ENCODE measurements around the gene KCND3.

Gene KCND3

DNA sequence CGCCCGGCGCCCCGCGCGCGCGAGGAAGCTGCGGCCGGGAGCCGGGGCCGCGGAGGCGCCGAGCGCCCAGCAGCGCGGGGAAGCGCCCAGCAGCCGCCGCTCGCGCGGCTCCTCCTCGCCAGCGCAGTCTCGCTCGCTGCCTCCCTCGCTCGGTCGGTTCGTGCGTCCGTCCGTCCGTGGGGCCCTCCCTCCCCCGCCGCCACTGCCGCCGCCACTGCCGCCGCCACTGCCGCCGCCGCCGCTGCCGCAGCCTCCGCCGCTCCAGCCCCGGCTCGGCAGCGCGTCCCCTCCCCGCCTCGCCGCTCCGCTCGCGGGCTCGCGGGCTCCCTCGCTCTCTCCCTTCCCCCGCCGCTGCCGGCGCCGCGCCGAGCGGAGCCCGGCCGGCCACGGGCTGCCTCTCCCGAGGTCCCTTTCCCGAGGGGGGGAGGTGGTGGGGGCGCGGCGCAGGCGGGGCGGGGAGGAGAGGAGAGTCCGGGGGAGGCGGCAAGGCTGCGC lies at the start of gene KCND3:
Gene KCND3, minus strand, starts transcription at position 138 of the 495 bp plus-strand sequence.
- H3K4me3 ChIP-seq (ENCODE audit: low read depth, low read length): peak within 1 kb of the TSS; percentile 40
- no peak for DNase-seq (ENCODE audit: low read depth)

DNA sequence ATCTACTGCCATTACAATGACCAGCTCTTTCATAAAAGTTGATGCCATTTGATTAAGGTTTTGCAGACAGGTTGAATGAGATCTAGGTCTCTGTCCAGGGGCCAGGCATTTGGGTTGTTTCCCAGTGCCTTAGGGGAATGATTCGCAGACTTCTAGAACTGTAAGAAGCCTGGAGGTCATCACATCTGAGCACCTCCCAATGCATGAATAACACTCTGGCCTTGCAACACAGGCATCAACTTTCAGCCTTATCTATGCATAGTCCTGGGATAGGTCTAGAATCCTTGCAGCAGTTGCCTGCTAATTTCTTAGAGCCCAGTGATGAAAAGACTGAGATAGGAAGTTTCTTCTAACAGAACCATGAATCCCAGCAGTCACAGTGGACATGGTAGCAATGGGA lies 44.8 kb upstream of the KCND3 start:
- H3K4me3 ChIP-seq (ENCODE audit: low read depth, low read length): no peak overlapping the region
- no peak for DNase-seq (ENCODE audit: low read depth)

DNA sequence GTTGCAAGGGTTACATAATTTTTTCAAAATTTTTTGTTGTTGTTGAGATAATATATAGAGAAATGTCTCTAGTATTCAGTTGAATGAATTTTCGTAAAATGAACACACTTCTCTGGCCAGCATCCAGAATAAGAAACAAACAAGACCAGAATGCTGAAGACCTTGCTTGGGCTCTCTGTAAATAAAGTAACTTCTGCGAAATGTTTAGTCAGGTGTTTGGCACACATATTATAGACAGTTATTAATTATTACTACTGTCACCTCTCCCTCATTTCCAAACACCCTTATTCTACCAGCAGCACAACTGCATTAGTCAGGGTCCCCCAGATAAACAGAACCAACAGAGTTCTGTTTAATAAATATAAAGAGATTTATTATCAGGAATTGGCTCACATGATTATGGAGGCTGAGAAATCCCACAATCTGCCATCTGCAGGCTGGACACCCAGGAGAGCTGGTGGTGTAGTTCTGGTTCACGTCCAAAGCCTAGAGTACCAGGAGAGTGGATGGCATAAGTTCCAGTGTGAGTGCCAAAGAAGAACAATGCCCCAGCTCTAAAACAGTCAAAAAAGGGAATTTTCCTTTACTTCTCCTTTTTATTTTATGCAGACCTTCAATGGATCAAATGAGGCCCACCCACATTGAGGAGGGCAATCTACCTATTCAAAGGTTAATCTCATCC lies 44.1 kb upstream of the KCND3 start:
- no peak overlapping the region for H3K4me3 ChIP-seq (ENCODE audit: low read depth, low read length)
- no peak for DNase-seq (ENCODE audit: low read depth)

DNA sequence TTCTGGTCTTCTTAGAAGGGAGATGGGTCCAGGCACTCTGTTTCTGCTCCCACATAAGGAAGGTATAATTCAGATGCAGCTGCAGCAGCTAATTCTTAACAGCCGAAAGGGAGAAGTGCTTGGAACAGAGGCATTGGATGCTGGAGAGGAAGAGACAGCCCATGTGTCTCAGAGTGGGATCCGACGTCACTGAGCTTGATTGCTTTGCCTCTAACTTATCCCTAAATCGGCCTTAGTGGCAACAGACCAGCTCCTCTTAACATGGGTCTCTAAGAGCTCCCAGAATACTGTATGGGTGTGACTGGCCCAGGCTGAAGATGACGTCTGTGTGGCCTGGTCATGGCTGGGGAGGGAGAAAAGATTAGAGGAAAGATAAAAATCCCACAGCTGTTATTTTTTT lies 40.7 kb upstream of the KCND3 start:
- no peak for DNase-seq (ENCODE audit: low read depth)
- H3K4me3 ChIP-seq (ENCODE audit: low read depth, low read length): no peak overlapping the region

DNA sequence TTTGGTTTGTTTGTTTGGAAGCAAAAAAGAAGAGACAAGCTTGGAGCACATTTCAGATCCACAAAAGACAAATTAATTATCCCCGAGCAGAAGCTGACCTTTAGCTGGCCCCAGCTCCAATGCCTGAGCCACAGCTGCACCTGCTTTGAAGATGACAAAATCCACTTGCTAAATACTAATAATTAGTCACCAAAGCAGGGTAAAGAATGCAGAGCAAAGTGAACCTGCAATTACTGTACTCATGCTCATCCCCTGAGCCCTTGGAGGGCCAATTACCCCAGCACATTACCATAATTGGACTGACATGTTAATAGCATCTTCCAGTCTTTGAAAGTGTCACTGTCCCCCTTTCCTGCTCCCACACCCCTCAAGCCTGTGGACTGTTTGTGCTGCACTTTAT lies 38.2 kb upstream of the KCND3 start:
- no peak for DNase-seq (ENCODE audit: low read depth)
- no peak overlapping the region for H3K4me3 ChIP-seq (ENCODE audit: low read depth, low read length)

DNA sequence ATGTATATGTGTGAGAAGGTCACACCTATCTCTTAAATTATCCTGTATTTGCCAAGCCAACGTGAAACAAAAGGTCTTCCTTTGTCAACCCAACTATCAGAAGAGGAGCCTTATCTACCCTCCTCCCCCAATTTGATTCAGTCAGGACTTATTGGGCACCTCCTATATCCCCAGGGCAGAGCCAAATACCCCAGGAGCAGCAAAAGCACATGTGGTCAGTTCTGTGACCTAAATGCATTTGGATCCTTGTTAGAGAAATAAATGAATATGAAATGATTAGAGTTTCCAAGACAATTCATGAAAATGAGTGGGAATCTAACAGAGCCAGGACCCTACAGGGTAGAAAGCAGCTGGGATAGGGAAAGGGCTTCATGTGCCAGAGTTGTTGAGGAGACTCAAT lies 37.0 kb upstream of the KCND3 start:
- no peak overlapping the region for H3K4me3 ChIP-seq (ENCODE audit: low read depth, low read length)
- no peak for DNase-seq (ENCODE audit: low read depth)

DNA sequence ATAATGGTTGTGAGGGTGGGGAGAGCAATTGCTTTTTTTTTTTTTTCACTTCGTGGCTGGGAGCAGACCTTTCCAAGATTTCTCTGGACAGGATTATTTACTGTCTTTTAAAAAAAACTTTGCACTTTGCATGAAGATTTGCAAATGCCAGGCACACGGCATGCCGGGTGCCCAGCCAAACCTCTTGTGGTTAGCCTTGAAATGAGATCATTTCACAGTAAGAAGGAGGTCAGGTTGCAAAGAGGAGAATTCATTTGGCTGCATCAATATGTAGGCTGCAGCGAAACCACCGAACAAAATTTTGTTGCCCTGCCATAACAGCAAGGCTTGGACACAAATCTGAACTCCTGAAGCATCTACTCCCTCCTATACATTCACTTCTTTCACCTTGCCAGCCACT lies 36.5 kb upstream of the KCND3 start:
- no peak for DNase-seq (ENCODE audit: low read depth)
- H3K4me3 ChIP-seq (ENCODE audit: low read depth, low read length): no peak overlapping the region

DNA sequence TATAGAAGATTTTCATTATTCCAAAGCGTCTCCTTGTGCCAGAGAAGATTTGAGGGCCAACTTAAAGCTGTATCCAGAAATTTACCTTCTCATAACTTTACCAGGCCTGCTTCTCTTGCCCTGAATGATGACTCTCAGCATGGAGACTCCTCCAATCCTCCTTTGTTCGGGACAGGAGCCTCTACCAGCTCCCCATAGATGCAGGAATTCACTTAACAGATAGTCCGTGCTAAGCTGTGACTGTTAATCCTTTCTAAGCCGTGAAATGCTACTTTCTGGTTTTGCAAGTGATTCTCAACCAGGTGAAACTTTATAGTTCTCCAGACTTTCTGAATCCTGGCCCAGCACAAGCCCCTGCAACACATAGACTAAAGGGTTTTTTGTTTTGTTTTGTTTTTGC lies 31.8 kb upstream of the KCND3 start:
- DNase-seq (ENCODE audit: low read depth): no peak
- H3K4me3 ChIP-seq (ENCODE audit: low read depth, low read length): no peak overlapping the region

DNA sequence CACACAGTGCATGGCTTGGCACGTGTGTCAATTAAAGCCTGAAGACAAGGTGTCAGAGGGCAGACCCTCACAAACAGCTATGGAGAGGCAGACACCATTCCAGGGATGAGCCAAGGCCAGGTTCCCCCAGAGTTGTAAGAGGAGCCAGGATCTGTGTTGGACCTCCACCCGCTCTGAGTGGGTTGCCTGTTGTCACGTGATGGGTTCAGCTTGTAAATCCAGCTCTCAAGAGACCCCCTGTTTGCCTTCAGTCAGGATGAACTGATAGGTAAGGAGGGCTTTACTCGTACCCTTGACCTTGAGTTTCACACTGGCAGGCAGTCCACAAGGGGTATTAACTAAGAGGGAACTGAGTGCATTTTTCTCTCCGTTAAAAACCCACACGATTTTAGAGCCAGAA lies 27.7 kb upstream of the KCND3 start:
- no peak overlapping the region for H3K4me3 ChIP-seq (ENCODE audit: low read depth, low read length)
- no peak for DNase-seq (ENCODE audit: low read depth)

DNA sequence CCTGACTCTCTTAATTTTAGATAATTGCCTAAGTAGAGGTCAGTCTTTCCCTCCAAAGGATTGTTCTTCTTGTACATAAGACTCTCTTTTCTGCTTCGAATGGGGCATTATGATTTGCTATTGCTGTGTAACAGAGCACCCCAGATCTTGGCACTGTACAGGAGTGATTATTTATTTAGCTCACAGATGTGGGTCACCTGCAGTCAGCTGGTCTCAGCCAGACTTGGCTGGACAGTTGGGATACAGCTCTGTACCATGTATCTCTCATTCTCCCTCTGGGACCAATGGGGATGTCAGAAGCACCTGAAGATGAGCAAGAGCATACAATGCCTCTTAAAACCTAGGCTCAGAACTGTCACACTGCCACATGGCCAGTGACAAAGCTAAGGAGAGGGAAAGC lies 23.4 kb upstream of the KCND3 start:
- no peak for DNase-seq (ENCODE audit: low read depth)
- no peak overlapping the region for H3K4me3 ChIP-seq (ENCODE audit: low read depth, low read length)

DNA sequence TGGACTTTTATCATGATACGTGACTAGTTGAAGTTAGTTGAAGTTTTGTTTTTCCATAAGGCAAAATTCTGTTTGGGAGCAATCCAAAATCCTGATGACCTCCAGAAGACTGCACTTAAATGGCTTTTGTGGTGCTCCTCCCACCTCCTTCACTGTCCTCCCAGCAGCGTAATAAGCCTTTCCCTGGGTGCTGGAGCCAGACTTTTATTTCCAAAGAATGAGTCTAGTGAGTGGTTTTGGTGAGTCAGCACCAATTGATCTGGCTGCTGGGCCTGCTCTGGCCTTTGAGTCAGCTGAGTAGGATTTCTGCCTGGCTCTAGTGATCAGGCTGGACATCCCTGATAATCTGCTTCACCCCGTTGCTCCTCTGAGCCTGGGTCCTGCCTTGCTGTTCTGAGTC lies 21.7 kb upstream of the KCND3 start:
- no peak overlapping the region for H3K4me3 ChIP-seq (ENCODE audit: low read depth, low read length)
- DNase-seq (ENCODE audit: low read depth): peak; percentile 2

DNA sequence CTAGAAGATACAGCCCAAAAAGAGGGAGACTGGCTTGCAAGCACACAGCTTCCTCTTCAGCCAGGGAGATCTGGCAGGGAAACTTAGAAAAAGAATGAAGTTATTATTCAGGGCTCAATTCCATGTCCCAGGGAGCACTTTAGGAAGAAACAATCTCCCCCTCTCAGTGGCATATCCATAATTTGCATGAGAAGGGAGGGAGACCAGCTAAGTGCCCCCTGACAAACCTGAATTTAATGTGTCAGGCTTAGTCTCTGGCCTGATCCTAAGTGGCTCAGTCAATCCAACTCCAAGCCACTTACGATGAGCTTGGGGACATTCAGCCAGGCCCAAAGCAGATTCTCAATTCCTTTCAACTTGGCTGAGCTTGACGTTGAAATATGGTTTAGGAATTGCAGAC lies 17.7 kb upstream of the KCND3 start:
- no peak for DNase-seq (ENCODE audit: low read depth)
- H3K4me3 ChIP-seq (ENCODE audit: low read depth, low read length): no peak overlapping the region

DNA sequence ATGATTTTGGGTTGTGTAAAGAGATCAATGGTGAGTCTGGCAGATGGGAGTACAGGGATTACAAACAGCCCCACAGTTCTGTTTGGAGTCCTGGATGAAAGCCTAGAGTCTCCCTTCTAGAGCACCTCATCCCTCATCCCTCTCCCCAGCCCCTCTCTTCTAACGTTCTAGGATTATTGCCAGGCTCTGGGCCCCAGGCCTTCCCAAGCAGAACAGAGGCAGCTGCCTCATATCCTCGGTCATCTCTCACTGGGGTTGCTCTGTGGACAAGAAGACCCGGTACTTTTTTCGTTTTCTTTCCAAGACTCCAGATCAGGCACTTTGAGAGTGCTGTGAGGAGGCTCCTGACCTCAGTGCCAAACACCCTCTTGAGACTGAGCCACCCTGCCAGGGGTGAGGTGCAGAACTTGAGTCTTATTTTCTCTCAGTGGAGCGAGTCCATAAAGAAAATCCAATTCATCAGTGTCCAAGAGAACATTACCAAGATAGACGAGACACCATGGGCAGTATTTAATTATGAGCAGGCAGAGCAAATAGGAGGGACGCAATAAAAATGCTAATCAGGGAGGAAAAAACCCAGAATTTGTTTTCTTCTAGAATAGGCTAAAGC lies 17.1 kb upstream of the KCND3 start:
- no peak overlapping the region for H3K4me3 ChIP-seq (ENCODE audit: low read depth, low read length)
- DNase-seq (ENCODE audit: low read depth): no peak

DNA sequence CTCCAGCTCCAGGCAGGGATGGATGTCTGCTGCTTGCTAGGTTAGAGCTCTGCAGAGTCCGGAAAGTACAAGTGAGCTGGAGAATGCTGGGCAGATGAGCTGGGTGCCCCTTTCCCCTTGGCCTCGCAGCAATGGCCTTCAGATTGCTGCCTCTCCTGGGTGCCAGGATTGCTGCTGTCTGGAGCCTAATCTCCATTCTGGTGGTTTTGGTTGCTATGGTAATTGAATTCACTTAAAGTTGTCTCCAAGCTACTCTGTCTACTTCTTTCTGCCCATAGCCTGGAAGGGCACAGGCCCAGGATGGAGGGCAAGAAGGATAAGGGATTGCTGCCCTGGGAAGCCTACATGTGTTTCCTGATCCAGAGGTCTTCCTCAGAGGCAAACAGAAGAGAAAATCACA lies 14.6 kb upstream of the KCND3 start:
- H3K4me3 ChIP-seq (ENCODE audit: low read depth, low read length): no peak overlapping the region
- DNase-seq (ENCODE audit: low read depth): no peak

DNA sequence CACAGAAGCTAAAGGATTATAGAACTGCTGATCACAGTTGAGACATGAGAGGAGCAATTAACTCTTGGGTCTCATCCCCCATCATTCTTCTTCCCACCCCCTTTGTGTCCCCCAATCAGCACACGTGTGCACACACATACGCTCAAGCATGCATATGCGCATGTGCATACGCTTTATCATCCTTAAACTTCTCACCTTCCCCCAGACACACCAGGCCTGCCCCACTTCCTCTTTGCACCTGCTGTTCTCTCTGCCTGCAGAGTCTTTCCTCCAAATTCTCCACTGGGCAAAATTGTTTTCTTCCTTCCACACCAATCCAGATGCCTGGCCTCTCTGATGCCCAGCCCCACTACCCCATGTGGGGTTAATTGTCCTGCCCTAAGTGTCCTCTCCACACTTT lies 13.0 kb upstream of the KCND3 start:
- no peak for DNase-seq (ENCODE audit: low read depth)
- no peak overlapping the region for H3K4me3 ChIP-seq (ENCODE audit: low read depth, low read length)

DNA sequence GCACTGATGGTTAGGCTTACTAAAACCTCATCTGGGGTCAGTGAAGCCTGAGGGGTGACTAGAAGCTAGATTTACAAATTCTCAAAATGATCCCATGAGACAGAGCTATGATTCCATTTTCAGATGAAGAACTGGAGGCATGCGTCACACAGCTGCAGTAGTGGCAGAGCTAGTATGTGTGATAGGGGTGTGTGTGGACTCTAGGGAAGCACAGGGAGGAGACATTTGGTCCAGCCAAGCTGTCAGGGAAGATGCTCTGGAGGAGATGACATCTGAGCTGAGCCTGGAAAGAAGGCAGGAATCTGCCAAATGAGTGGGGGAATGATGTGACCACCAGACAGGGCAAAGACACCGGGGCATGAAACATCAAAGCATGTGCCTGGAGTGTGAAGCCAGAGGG lies 12.0 kb upstream of the KCND3 start:
- DNase-seq (ENCODE audit: low read depth): no peak
- no peak overlapping the region for H3K4me3 ChIP-seq (ENCODE audit: low read depth, low read length)

DNA sequence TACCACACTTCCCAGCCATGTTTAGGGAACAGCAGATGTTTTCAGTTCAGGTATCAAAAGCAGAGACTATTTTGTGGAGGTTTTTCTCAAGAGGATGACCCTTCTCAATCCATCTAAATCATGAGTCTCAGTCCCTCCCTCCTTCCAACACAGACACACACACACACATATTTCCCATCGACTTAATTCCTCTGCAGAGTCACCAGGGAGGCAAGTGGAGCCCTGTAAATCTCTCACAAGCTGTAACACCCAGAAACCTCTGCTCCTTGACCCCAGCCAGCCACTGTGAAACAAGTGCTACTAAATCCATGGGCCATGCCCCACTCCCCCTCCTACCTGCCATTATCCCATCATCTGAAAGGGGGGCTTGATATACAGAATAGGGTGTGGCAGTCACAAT lies 10.6 kb upstream of the KCND3 start:
- no peak for DNase-seq (ENCODE audit: low read depth)
- H3K4me3 ChIP-seq (ENCODE audit: low read depth, low read length): no peak overlapping the region

DNA sequence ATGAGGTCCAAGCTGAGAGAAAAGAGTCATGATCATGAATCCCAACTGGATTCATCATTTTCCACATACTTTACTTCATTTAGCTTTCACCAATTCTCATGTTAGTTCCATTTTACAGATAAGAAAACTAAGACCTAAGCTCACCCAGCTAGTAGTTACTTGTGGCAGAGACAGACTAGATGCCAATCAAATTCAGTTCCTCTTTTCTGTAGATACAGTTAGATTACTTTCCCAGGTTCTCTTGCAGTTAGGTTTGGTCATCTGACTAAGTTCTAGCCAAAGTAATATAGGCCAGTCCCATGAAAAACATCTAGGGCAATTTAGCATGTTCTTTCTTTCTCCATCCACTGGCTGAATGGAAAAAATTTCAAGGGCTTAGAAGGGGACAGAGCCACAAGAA lies 8.9 kb upstream of the KCND3 start:
- DNase-seq (ENCODE audit: low read depth): no peak
- H3K4me3 ChIP-seq (ENCODE audit: low read depth, low read length): no peak overlapping the region

DNA sequence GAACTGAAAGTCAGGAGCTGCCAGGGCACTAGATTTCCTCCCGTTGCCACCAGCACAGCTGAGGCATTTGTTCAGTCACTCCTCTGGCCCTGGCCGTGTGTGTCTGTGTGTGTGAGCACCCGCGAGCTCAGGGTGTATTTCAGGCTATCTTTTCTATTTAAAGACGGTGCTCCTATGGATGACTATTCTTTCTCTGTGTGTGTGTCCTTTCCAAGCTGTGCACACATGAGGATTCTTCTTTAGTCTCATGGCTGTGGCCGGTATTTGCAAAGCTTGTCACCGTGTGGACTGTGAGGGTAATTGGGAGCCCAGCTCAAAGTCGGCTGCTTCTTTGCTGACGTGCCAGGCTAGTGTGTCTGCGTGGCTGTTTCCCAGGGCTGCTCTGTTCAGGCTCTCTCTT lies 3.0 kb upstream of the KCND3 start:
- no peak for DNase-seq (ENCODE audit: low read depth)
- H3K4me3 ChIP-seq (ENCODE audit: low read depth, low read length): no peak overlapping the region

DNA sequence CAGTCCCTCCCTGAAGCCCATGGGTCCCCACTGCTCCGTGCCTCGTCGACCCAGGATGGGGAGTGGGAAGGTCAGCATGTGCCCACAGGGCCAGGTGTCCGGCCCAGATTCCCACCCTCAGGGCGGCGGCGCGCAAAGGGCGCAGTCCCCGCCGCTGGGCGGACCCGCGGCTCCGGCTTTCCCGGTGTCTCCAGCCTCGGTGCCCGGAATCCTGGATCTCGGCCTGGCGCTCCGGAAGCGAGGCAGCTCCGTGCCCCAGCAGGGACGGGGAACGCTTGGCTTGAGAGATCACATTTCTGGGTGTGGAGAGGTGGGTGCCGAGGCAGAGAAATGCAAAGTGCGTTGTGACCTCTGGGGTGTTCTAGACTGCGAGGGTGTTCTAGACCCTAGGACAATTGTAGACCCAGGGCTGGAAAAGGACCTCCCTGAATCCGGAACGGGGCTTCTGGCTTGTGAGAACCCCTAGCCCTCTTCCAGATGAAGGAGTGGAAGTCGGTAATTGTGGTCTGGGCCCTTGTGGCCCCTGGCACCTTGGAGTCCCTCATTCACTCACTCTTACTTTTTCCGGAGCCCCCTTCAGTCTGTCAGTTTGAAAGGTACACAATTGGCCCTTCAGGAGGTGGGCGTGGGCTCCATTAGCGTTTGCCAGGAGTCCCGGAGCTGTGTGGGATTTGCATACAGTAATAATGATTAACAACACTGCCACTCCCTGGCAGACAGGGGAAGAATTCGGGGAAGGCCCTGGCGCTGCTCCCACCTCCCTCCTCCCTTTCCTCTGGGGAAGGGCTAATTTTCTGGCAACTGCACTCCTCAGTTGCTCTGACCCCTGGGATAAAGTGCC lies 1.6 kb upstream of the KCND3 start:
- H3K4me3 ChIP-seq (ENCODE audit: low read depth, low read length): no peak overlapping the region
- DNase-seq (ENCODE audit: low read depth): no peak
